GM10847 (cell line): ENCODE results near the gene PTPRN2.

Experiments used
- POLR2A ChIP-seq: IDR thresholded peaks from 2 replicates; pipeline ENCODE4 v1.6.1; 2011; ENCODE audit not compliant: insufficient read length; ENCODE audit errors: extremely low read depth

PTPRN2 gene

GRCh38 chr7:158386866-158387545, 200.6 kb downstream of the PTPRN2 start:
- TF ChIP-seq POLR2A, result no peak

GRCh38 chr7:158386355-158386618, 201.3 kb downstream of the PTPRN2 start:
- TF ChIP-seq POLR2A, result no peak

- no peak for TF ChIP-seq POLR2A
These were observed 202.9 kb downstream of the PTPRN2 start for GRCh38 chr7:158384746-158385145.

- TF ChIP-seq POLR2A, result no peak
These were observed 204.0 kb downstream of the PTPRN2 start for GRCh38 chr7:158383665-158384064.

GRCh38 chr7:158382363-158383254, 205.0 kb downstream of the PTPRN2 start:
- no peak for TF ChIP-seq POLR2A

- TF ChIP-seq POLR2A, result no peak
These were observed 205.7 kb downstream of the PTPRN2 start for GRCh38 chr7:158381956-158382355.

- no peak for TF ChIP-seq POLR2A
These were observed 208.6 kb downstream of the PTPRN2 start for GRCh38 chr7:158378978-158379377.

GRCh38 chr7:158377800-158378623, 209.6 kb downstream of the PTPRN2 start:
- TF ChIP-seq POLR2A, result no peak

GRCh38 chr7:158375034-158375433, 212.6 kb downstream of the PTPRN2 start:
- TF ChIP-seq POLR2A, result no peak

- TF ChIP-seq POLR2A, result no peak
These were observed 213.0 kb downstream of the PTPRN2 start for GRCh38 chr7:158374586-158374985.

GRCh38 chr7:158374146-158374545, 213.5 kb downstream of the PTPRN2 start:
- TF ChIP-seq POLR2A, result no peak

- TF ChIP-seq POLR2A, result no peak
These were observed 214.0 kb downstream of the PTPRN2 start for GRCh38 chr7:158373476-158374133.

- no peak for TF ChIP-seq POLR2A
These were observed 215.0 kb downstream of the PTPRN2 start for GRCh38 chr7:158372400-158373342.

GRCh38 chr7:158371856-158372255, 215.8 kb downstream of the PTPRN2 start:
- TF ChIP-seq POLR2A, result no peak
